ENCODE measurements around the gene FNBP1.

DNA sequence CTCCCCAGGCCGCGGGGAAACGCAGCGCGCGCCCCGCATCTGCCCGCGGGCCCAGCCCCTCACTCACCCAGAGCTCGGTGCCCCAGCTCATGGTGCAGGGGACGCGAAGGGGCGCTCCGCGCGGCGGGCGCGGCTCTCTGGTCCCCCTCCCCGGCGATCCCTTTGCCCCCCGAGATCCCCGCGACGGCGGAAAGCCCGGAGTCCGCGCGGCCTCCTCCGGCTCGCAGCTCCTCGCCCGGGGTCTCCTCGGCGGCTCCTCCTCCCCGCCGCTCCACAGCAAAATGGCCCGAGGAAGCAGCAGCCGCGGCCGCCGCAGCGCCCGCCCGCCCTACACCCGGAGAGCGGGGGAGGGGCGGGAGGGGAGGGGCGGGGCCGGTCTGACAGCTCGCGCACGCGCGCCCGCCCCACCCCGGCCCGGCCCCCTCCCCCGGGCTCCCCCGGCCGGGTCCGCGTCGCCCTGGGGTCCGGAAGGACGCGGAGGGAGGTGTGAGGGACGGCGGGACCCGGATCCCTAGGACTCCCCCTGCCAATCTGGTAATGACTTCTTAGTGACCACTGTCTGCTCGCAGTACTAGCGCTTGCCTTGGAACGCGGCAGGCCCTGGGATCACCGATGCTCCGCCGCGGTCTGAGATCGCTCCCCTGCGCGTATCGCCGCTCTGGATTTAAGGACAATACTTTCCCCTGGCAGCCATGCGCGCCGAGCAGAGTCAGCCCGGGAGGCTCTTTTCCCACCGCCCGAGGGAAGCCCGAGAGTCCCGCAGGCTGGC is at the start of gene FNBP1:
- TF ChIP-seq, protein P1, sequence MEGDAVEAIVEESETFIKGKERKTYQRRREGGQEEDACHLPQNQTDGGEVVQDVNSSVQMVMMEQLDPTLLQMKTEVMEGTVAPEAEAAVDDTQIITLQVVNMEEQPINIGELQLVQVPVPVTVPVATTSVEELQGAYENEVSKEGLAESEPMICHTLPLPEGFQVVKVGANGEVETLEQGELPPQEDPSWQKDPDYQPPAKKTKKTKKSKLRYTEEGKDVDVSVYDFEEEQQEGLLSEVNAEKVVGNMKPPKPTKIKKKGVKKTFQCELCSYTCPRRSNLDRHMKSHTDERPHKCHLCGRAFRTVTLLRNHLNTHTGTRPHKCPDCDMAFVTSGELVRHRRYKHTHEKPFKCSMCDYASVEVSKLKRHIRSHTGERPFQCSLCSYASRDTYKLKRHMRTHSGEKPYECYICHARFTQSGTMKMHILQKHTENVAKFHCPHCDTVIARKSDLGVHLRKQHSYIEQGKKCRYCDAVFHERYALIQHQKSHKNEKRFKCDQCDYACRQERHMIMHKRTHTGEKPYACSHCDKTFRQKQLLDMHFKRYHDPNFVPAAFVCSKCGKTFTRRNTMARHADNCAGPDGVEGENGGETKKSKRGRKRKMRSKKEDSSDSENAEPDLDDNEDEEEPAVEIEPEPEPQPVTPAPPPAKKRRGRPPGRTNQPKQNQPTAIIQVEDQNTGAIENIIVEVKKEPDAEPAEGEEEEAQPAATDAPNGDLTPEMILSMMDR (conservative IDR thresholded peaks at IDR 0.05; ENCODE audit: low read length), result no peak
- TF ChIP-seq EZH2phosphoT487 (IDR thresholded peaks at IDR 0.05; ENCODE audit: borderline replicate concordance), result no peak

All from Loucy (cell line).